Astrocyte (in vitro differentiated cells and primary cell): Measurements from ENCODE around the gene MALL.
"Not testable (repeated sequence)": the region's sequence is repeated elsewhere in the genome, so short reads cannot be mapped to it uniquely, and the experiment has no call there.

Experiments used
- CTCF ChIP-seq: IDR thresholded peaks from 2 replicates; pipeline ENCODE4 v1.5.1; 2011; ENCODE audit warnings: low read depth, mild to moderate bottlenecking, inconsistent platforms, low read length, moderate library complexity; ENCODE audit not compliant: insufficient read depth
- EZH2 ChIP-seq: IDR thresholded peaks from 2 replicates; pipeline ENCODE4 v1.6.1; 2012; ENCODE audit warnings: mild to moderate bottlenecking, low read length, inconsistent platforms; ENCODE audit not compliant: insufficient read depth

GRCh38 chr2:110108291-110108690 lies 7.3 kb downstream of the MALL start:
- TF ChIP-seq CTCF, EZH2: not testable (repeated sequence)
